IPS DF 6.9 (cell line): ENCODE data around the gene DDX27.
A peak's percentile ranks its signal among the peaks of the same experiment; 100 is the strongest.

ENCODE experiments used
- DNase-seq: peaks from one replicate; pipeline ENCODE4 v3.0.0-alpha.2; 2013; ENCODE audit warnings: low read depth, low spot score
- H3K27ac ChIP-seq: one replicate; pipeline ENCODE4 v1.5.1; 2013; ENCODE audit warnings: low read length, control low read depth
- H3K27me3 ChIP-seq: 2 replicates; pipeline ENCODE4 v1.6.1; 2013; ENCODE audit warnings: mild to moderate bottlenecking, low read length; ENCODE audit not compliant: control insufficient read depth, insufficient read depth
- H3K36me3 ChIP-seq: 2 replicates; pipeline ENCODE4 v1.6.1; 2013; ENCODE audit warnings: low read length; ENCODE audit not compliant: control insufficient read depth, insufficient read depth
- H3K4me1 ChIP-seq: 2 replicates; pipeline ENCODE4 v1.6.1; 2013; ENCODE audit warnings: low read length; ENCODE audit not compliant: control insufficient read depth, insufficient read depth
- H3K4me3 ChIP-seq: 2 replicates; pipeline ENCODE4 v1.5.1; 2013; ENCODE audit warnings: mild to moderate bottlenecking, low read length
- H3K9me3 ChIP-seq: 2 replicates; pipeline ENCODE4 v1.6.1; 2013; ENCODE audit warnings: low read length, inconsistent platforms; ENCODE audit not compliant: control insufficient read depth, insufficient read depth
- WGBS: extraction: QIAGEN DNeasy Blood & Tissue Kit; methylation state at CpG from one replicate; pipeline ENCODE4 v1.1.7; 2013; ENCODE audit warnings: mixed read lengths, missing lambda C conversion rate; ENCODE audit not compliant: insufficient read length, insufficient coverage; 5-methylcytosine and 5-hydroxymethylcytosine counted together

The DDX27 gene, protein sequence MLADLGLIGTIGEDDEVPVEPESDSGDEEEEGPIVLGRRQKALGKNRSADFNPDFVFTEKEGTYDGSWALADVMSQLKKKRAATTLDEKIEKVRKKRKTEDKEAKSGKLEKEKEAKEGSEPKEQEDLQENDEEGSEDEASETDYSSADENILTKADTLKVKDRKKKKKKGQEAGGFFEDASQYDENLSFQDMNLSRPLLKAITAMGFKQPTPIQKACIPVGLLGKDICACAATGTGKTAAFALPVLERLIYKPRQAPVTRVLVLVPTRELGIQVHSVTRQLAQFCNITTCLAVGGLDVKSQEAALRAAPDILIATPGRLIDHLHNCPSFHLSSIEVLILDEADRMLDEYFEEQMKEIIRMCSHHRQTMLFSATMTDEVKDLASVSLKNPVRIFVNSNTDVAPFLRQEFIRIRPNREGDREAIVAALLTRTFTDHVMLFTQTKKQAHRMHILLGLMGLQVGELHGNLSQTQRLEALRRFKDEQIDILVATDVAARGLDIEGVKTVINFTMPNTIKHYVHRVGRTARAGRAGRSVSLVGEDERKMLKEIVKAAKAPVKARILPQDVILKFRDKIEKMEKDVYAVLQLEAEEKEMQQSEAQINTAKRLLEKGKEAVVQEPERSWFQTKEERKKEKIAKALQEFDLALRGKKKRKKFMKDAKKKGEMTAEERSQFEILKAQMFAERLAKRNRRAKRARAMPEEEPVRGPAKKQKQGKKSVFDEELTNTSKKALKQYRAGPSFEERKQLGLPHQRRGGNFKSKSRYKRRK

DNA sequence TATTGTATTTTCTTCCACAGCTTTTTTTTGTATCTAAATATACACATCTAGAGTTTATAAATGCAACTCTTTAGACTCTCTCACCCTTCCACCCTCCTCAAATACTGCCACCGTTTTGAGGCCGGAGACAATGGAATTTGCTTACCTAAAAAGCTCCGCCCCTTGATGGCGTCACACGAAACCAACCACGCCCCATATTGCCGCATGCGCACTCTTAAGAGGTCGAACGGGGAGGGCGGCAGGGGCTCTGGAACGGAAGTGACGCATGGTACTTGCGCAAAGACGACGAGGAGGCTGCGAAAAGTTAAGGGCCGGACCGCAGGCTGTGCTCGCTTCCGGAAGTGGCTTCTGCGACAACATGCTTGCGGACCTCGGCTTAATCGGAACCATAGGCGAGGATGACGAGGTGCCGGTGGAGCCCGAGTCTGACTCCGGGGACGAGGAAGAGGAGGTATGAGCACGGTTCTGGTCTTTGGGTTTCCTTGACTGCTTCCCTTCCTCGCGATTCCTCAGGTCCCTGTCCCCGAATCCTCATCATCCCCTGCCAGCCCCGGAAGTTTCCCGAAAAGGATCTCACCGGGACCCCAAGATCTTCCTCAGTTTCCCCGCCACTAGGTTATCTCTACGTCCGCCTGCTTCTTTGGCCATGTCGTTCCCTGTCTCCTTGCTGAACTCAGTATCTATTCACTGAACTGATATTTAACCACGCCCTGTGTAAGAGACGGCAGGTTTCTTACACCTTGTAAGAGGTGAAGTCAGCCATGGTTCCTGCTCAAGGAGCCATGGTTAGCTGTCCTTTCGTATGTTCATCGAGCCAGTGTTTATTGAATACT lies at the start of gene DDX27:
DDX27 (plus strand) TSS at position 326 of the 833 bp plus-strand sequence; CDS start at position 359, 33 bp downstream.
- no CpG with 5 or more reads among the region's 46 CpGs for WGBS
- Histone ChIP-seq H3K4me1 (no peaks in the 10 kb centered on the region; the same call in 1 of the 2 replicates), H3K4me3 (peak within 1 kb of the TSS; percentile 85; the same call in 1 of the 2 replicates), H3K36me3 (peaks cover 11% of the 10 kb centered on the region; the same call in 1 of the 2 replicates), H3K27me3 (no peaks in the 10 kb centered on the region), H3K27ac (no peak within 1 kb of the TSS), H3K9me3 (no peaks in the 10 kb centered on the region)
- DNase-seq = peak; percentile 99

DNA sequence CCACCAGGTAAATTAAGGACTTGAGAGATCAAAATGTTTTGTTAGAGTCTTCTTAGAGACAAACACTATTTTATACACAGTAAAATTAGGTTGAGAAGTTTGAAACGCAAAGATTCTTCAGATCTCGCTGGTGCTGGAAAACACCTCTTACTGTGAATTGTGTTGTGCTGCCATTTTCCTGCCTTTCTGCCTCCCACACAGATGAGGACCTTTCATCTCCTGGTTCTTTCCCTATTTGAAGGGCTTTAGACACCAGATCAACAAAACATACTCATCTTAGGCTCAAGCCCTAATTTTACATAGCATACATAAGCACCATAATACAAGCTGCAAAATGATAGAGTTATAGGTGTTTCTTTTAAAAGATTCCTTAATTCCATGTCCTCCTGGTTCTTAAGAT lies 49.7 kb upstream of the DDX27 start:
- no peaks in the 10 kb centered on the region for H3K36me3 ChIP-seq

DNA sequence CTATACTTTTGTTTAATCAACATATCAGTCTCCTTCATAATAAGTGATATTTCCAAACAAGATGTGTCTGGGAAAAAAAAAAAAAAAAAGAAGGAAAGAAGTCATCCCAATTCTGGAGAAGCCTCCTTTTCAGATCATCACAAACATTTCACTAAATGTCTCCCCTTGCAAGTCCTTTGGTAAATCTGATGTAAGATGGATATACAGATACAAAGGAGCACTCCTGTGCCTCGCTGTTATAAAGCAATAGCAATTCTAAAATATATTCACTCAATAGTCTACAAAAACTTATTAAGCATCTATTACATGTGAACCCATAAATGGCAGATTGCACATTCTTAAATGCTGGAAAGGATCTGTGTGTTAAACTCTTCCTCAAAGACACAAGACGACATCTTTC lies 48.5 kb upstream of the DDX27 start:
- WGBS = no CpG with 5 or more reads among the region's 2 CpGs
- H3K4me3 ChIP-seq = no peak overlapping the region
- no peaks in the 10 kb centered on the region for H3K27me3 ChIP-seq
- H3K27ac ChIP-seq = no peak overlapping the region
- no peaks in the 10 kb centered on the region for H3K4me1 ChIP-seq
- H3K36me3 ChIP-seq = no peaks in the 10 kb centered on the region
- no peak for DNase-seq
- H3K9me3 ChIP-seq = no peaks in the 10 kb centered on the region

More for the DNA sequence above, 49.7 kb upstream of the DDX27 start:
- no peaks in the 10 kb centered on the region for H3K4me1 ChIP-seq
- no peak for DNase-seq
- H3K9me3 ChIP-seq = no peaks in the 10 kb centered on the region
- H3K27me3 ChIP-seq = no peaks in the 10 kb centered on the region
- H3K27ac ChIP-seq = no peak overlapping the region
- H3K4me3 ChIP-seq = no peak overlapping the region
- WGBS = no CpG with 5 or more reads among the region's 2 CpGs

DNA sequence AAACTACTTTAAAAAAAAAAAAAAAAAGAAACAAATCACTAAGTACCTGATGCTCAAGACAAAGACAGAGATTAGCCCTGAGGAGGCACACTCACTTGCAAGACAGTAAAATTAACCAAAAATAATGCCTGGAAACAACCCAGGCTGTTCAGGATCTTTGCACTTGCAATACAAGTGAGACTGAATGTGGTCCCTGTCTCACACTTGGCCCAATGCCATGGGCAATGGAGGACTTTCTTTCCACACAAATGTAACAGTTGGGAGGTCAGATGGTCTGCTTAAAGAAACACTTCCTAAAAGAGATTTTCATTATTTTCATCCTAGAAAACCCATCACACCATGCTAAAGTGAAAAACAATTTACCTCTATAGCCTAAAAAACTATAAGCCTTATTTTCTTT lies 47.3 kb upstream of the DDX27 start:
- no peak for DNase-seq

DNA sequence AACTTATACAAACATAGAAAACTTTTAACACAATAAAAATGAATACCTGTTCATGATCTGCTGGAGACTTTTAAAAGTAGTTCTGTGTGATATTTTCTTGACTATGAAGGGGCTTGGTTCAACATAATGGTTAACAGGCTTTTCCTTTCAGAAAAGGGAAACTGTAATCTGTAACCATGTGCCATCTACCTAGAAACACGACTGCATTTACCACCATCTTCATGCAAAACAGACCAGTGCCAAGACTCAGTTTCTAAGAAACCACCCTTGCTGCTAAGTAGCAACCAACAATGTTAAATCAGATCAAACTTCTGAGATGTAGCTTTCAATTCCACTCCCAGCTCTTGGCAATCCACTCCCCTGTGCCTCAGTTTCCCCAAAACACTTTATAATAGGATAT lies 46.8 kb upstream of the DDX27 start:
- H3K4me1 ChIP-seq = no peaks in the 10 kb centered on the region
- H3K9me3 ChIP-seq = no peaks in the 10 kb centered on the region
- DNase-seq = no peak
- H3K27ac ChIP-seq = no peak overlapping the region
- no peak overlapping the region for H3K4me3 ChIP-seq
- WGBS = no CpG with 5 or more reads among the region's 1 CpG
- H3K27me3 ChIP-seq = no peaks in the 10 kb centered on the region
- H3K36me3 ChIP-seq = no peaks in the 10 kb centered on the region

More for the DNA sequence above, 47.3 kb upstream of the DDX27 start:
- Histone ChIP-seq H3K27me3 (no peaks in the 10 kb centered on the region), H3K4me1 (no peaks in the 10 kb centered on the region), H3K4me3 (no peak overlapping the region), H3K27ac (no peak overlapping the region), H3K36me3 (no peaks in the 10 kb centered on the region), H3K9me3 (no peaks in the 10 kb centered on the region)

DNA sequence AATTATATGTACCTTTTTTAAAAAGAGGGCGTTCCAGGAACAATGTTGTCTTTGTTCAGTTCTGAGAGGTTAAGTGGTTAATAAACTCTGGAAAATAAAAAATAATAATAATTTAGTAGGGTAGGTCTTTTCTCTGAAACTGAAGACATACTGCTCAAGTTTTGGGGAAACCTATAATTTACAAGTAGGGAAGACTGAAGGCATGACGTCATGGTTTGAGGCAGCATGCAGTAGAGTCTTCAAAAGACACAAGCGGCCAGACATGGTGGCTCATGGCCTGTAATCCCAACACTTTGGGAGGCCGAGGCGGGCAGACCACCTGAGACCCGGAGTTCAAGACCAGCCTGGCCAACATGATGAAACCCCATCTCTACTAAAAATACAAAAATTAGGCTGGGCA lies 45.0 kb upstream of the DDX27 start:
- Histone ChIP-seq H3K9me3 (no peaks in the 10 kb centered on the region), H3K27ac (no peak overlapping the region), H3K27me3 (no peaks in the 10 kb centered on the region), H3K4me1 (no peaks in the 10 kb centered on the region), H3K36me3 (no peaks in the 10 kb centered on the region; the same call in 1 of the 2 replicates), H3K4me3 (no peak overlapping the region)
- WGBS = no CpG with 5 or more reads among the region's 6 CpGs
- DNase-seq = no peak

DNA sequence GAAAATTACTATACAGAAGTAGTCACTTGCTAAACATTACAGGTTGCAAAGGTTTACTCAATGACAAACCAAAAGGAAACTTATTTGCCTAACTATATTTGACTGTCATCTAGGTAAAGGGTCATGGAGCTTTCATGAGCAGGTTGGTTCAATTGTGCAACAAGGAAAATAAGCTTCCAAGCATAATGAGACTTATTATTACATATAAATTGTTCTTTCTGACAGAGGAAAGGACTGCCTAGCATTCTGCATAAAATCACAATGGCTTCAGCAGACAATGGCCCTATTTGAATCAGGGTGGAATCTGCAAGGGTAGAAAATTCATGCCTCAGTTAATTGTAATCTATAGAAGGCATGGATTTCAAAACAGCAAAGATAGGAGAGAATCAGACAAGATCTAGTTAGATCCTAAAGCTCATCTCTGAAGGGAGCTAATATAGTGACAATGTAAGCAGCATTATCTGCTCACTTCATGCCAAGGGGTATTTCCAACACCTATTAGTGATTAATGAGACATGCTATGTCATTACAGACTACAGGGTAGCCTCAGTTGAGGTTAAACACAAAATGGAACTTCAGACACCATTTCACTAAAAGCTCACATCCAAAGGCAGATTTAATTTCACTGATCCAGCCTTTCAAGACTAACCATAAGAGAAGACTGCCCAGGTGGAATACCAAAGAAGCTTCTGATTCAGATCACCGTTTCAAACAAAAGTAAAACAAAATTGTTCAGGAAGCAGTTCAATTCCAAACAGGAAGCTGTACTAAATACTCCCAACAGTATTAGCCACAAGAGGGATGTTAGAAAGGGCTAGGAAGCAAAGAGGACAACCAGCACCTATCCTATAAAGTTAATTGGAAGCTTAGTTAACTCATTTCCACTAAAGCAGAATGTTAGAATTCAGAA lies 39.6 kb upstream of the DDX27 start:
- no peaks in the 10 kb centered on the region for H3K9me3 ChIP-seq
- H3K27me3 ChIP-seq = no peaks in the 10 kb centered on the region
- H3K4me1 ChIP-seq = no peaks in the 10 kb centered on the region; the same call in 1 of the 2 replicates
- H3K27ac ChIP-seq = no peak overlapping the region
- H3K36me3 ChIP-seq = no peaks in the 10 kb centered on the region; the same call in 1 of the 2 replicates
- no CpG with 5 or more reads among the region's 1 CpG for WGBS
- H3K4me3 ChIP-seq = no peak overlapping the region
- no peak for DNase-seq

DNA sequence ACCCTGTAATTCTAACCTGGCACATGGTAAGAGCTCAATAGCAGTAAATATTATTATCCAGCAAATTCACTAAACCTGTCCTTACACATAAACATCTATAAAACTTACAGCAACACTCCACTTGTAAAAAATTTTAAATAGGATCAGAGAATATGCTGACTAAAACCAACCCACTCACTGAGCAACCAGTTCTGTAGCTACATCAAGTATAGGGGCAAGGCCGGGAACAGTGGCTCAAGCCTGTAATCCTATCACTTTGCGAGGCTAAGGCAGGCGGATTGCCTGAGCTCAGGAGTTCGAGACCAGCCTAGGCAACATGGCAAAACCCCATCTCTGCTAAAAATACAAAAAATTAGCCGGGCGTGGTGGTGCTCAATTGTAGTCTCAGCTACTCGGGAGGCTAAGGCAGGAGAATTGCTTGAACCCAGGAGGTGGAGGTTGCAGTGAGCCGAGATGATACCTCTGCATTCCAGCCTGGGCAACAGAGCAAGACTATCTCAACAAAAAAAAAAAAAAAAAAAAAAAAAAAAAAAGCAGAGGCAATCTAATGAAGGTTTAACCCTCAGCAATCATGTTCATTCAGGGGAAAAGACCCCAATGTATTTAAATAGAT lies 37.8 kb upstream of the DDX27 start:
- H3K27ac ChIP-seq = no peak overlapping the region
- WGBS = no CpG with 5 or more reads among the region's 8 CpGs

DNA sequence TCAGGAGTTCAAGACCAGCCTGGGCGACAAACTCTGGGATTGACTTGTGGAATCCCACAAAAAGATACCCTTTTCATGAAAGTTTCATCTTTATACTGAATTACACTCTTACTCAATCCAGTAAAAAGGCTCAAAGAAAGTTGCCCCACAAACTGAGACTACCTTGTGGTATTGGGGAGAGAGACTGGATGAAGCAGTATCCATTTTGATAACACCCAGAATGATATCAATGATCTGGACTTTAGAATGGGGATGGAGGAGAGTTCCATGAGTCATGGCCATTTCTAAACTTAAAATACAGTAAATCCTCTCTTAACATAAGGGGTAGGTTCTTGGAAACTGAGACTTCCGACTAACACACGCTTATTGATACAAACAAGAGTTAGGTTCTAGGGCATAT lies 35.8 kb upstream of the DDX27 start:
- no peaks in the 10 kb centered on the region for H3K27me3 ChIP-seq
- no peak overlapping the region for H3K4me3 ChIP-seq
- DNase-seq = no peak
- H3K36me3 ChIP-seq = no peaks in the 10 kb centered on the region
- no peak overlapping the region for H3K27ac ChIP-seq
- no peaks in the 10 kb centered on the region; the same call in 1 of the 2 replicates for H3K4me1 ChIP-seq
- WGBS = no CpG with 5 or more reads among the region's 3 CpGs
- no peaks in the 10 kb centered on the region for H3K9me3 ChIP-seq

More for the DNA sequence above, 37.8 kb upstream of the DDX27 start:
- H3K9me3 ChIP-seq = no peaks in the 10 kb centered on the region
- H3K4me3 ChIP-seq = no peak overlapping the region
- H3K36me3 ChIP-seq = no peaks in the 10 kb centered on the region; the same call in 1 of the 2 replicates
- H3K4me1 ChIP-seq = no peaks in the 10 kb centered on the region; the same call in 1 of the 2 replicates
- H3K27me3 ChIP-seq = no peaks in the 10 kb centered on the region
- no peak for DNase-seq
